ENCODE measurements around the gene ZNF74.
"Not testable (repeated sequence)": the region's sequence is repeated elsewhere in the genome, so short reads cannot be mapped to it uniquely, and the experiment has no call there.

The ZNF74 gene

GRCh38 chr22:20393705-20394476 lies at the start of gene ZNF74:
Gene ZNF74 (plus strand): TSS chr22:20394151. CDS start chr22:20394629, 478 bp downstream.
- peak; percentile 86 for DNase-seq (ENCODE audit: low read depth)

DNA sequence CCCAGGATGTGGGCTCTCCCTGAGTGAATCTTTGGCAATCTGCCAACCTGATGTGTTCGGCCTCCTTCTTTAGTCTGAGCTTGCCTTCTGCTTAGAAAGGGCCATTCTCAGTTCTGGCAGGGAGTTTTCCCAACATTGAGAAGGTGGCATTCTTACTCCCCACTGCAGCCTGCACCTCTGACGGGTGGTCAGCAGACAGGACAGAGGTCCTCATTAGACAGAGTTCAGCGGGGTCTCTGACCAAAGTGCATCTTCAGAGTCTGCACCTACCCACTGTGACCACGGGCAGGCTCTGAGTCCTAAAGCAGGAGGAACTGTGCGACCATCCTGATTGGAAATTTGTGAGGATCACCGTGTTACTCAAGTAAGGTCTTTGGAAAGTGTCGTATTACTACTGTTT lies 47.4 kb upstream of the ZNF74 start:
- DNase-seq (ENCODE audit: low read depth): not testable (repeated sequence)

DNA sequence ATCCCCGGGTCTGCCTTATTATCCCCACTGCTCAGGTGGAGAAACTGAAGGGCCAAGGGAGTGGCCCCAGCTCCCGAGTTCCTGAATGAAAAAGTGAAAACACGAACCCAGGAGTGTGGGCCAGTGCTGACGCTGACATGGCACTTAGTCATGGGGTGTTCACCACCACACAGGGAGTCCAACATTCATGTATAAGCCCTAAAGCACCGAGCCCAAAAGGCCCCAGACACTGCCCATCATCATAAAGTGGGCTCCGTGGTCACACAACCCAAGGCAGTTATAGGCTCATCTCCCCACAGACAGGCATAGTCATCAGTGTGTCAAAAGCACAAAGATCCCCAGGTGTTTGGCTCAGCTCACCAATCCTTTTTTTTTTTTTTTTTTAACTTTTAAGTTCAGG lies 41.4 kb upstream of the ZNF74 start:
- not testable (repeated sequence) for DNase-seq (ENCODE audit: low read depth)

GRCh38 chr22:20354238-20354975 lies 39.5 kb upstream of the ZNF74 start:
- DNase-seq (ENCODE audit: low read depth): no peak

- not testable (repeated sequence) for DNase-seq (ENCODE audit: low read depth)
Measured at GRCh38 chr22:20355939-20356636, 37.9 kb upstream of the ZNF74 start.

GRCh38 chr22:20356906-20357305 lies 37.0 kb upstream of the ZNF74 start:
- DNase-seq (ENCODE audit: low read depth): not testable (repeated sequence)

- DNase-seq (ENCODE audit: low read depth): not testable (repeated sequence)
Measured at GRCh38 chr22:20357967-20358366, 36.0 kb upstream of the ZNF74 start.

GRCh38 chr22:20358503-20359239 lies 35.3 kb upstream of the ZNF74 start:
- DNase-seq (ENCODE audit: low read depth): not testable (repeated sequence)

DNA sequence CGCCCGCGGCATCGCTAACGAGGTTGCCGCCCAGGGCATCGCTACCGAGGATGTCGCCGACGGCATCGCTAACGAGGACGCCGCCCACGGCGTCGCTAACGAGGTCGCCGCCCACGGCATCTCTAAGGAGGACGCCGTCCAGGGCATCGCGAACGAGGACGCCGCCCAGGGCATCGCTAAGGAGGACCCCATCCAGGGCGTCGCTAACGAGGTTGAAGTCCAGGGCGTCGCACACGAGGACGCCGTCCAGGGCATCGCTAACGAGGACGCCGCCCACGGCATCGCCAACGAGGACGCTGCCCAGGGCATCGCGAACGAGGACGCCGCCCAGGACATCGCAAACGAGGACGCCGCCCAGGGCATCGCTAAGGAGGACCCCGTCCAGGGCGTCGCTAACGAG lies 33.7 kb upstream of the ZNF74 start:
- not testable (repeated sequence) for DNase-seq (ENCODE audit: low read depth)

DNA sequence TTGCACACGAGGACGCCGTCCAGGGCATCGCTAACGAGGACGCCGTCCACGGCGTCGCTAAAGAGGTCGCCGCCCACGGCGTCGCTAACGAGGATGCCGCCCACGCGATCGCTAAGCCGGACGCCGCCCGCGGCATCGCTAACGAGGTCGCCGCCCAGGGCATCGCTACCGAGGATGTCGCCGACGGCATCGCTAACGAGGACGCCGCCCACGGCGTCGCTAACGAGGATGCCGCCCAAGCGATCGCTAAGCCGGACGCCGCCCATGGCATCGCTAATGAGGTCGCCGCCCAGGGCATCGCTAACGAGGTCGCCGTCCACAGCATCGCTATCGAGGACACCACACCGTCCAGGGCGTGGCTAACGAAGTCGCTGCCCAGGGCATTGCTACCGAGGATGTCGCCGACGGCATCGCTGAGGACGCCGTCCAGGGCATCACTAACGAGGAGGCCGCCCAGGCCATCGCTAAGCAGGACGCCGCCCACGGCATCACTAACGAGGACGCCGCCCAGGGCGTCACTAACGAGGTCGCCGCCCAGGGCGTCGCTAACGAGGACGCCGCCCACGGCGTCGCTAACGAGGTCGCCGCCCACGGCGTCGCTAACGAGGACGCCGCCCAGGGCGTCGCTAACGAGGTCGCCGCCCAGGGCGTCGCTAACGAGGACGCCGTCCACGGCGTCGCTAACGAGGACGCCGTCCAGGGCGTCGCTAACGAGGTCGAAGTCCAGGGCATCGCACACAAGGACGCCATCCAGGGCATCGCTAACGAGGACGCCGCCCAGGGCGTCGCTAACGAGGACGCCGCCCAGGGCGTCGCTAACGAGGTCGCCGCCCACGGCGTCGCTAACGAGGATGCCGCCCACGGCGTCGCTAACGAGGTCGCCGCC lies 32.8 kb upstream of the ZNF74 start:
- DNase-seq (ENCODE audit: low read depth): not testable (repeated sequence)

- not testable (repeated sequence) for DNase-seq (ENCODE audit: low read depth)
Measured at GRCh38 chr22:20361752-20362229, 32.2 kb upstream of the ZNF74 start.

DNA sequence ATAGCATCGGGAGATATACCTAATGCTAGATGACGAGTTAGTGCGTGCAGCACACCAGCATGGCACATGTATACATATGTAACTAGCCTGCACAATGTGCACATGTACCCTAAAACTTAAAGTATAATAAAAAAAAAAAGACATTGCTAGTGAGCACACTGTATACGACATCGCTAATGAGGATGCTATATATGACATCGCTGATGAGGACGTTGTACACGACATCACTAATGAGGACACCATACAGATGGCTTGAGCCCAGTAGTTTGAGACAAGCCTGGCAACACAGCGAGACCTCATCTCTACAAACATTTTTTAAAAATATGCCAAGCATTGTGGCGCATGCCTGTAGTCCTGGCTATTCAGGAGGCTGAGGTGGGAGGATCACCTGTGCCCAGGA lies 31.5 kb upstream of the ZNF74 start:
- DNase-seq (ENCODE audit: low read depth): not testable (repeated sequence)

- DNase-seq (ENCODE audit: low read depth): peak; percentile 47
Measured at GRCh38 chr22:20364335-20365260, 29.4 kb upstream of the ZNF74 start.

DNA sequence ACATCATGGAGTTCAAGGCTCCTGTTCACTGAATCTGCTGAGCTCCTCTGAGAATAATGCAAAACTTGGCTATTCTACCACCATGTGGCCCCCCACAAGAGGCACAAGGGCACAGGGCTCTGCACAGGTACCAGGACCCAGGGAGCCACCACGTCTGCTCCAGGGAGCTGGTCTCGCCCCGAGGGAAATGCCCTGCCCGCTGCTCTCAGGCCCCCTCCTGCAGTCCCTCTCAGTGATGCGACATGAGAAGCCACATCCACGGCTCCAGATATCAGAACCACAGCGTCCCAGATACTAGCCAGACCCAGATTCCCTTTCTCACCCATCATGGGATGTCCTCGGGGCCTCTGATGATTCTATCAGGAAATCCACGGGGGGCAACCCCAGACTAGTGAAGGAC lies 27.1 kb upstream of the ZNF74 start:
- not testable (repeated sequence) for DNase-seq (ENCODE audit: low read depth)

DNA sequence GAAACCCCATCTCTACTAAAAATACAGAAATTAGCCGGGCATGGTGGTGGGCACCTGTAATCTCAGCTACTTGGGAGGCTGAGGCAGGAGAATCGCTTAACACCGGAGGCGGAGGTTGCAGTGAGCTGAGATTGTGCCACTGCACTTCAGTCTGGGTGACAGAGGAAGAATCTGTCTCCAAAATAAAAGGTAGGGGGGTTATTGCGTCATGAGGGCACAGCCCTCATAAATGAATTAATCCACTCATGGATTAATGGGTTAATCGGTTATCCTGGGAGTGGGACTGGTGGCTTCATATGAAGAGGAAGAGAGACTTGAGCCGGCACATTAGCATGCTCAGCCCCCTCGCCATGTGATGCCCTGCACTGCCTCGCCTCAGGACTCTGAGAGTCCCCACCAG lies 25.1 kb upstream of the ZNF74 start:
- not testable (repeated sequence) for DNase-seq (ENCODE audit: low read depth)

GRCh38 chr22:20371687-20372086 lies 22.3 kb upstream of the ZNF74 start:
- not testable (repeated sequence) for DNase-seq (ENCODE audit: low read depth)

DNA sequence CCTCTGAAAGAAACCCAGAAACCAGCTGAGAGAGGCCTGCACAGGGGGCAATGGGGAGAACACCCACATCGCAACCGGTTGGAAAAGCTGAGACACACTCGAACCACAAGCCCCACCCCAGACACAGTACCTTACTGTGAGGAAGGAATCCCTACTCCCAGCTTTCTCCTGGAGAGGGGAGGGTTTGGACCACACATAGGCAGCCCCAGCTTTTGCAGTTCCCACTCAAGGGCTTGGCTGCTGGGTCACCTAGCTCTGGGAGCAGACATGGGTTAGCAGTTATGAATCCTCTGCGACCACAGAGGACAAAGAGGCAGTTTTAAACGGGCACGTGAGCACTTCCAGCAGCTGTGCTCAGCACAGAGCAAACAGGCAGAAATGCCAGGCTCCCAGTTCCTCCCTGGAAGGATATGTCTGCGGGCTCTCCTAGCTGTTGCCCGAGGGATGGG lies 21.5 kb upstream of the ZNF74 start:
- DNase-seq (ENCODE audit: low read depth): not testable (repeated sequence)

DNA sequence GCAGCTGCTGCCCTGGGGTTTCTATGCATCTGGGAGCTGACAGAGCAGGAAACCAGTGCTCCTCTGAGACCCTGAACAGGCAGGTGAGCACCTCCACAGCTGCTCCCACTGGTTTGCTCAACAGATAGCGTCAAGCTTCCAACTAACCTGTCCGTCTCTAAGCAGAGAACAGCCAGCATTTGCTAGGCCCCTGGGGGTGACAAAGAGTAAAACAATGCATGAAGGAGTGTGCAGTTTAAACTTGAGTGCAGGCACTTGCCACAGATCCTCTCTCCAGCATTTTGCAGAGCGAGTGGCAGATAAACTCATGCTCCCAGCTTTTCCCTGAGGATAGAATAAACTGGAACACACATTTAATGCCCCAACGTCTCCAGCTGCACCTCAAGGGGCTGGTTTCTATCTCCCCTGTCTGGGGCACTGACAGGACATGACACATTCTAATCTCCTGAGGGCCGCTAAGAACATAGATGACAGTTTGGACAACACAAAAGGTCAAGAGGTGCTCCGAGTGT lies 20.7 kb upstream of the ZNF74 start:
- not testable (repeated sequence) for DNase-seq (ENCODE audit: low read depth)

GRCh38 chr22:20374130-20374529 lies 19.8 kb upstream of the ZNF74 start:
- not testable (repeated sequence) for DNase-seq (ENCODE audit: low read depth)

Measured in amniotic epithelial cell (primary cell).